Mucosa of descending colon (tissue), 3 donors: ENCODE data around the gene ZMAT5. TPM values are rescaled to one million over a fixed set of nuclear protein-coding genes. Genes with fewer than 3 reads are reported as not detected.

Experiments
- ATAC-seq: fragments of 200-7000 bp; cut with Tn5 transposase; one replicate; pipeline ENCODE4 v1.9.1; 2020; ENCODE audit warnings: mild to moderate bottlenecking, moderate library complexity
- DNase-seq, 3 donors: peaks; one replicate each; pipeline ENCODE4 v3.0.0-alpha.2; 2020
- H3K36me3 ChIP-seq: fragments of 200-600 bp; one replicate; pipeline ENCODE4 v1.8.0; 2021; ENCODE audit warnings: low read depth, mild to moderate bottlenecking
- H3K4me1 ChIP-seq: fragments of 200-600 bp; one replicate; pipeline ENCODE4 v1.8.0; 2021; ENCODE audit warnings: low read depth, mild to moderate bottlenecking
- H3K4me3 ChIP-seq: fragments of 200-600 bp; one replicate; pipeline ENCODE4 v1.8.0; 2021; ENCODE audit warnings: mild to moderate bottlenecking
- H3K9me3 ChIP-seq: fragments of 200-600 bp; one replicate; pipeline ENCODE4 v1.8.0; 2021; ENCODE audit warnings: mild to moderate bottlenecking
- CTCF ChIP-seq: fragments of 200-600 bp; IDR thresholded peaks from one replicate; pipeline ENCODE4 v1.8.0; 2022; ENCODE audit warnings: antibody characterized with exemption, mild to moderate bottlenecking
- intact Hi-C, 2 donors: fragments of 100-400 bp; cut with DNase I in 1 of 2; cut with micrococcal nuclease in 1 of 2; formaldehyde crosslinking; loops; one replicate each; pipeline versions ENCODE4 v1.11.0 to v1.11.1; 2022; cut with DNase I, micrococcal nuclease
- total RNA-seq, 3 donors: library from RNA; stranded (reverse); fragmentation: NEBNext Ultra II Directional in 2 of 3; extraction: Animal tissue kit (Norgen Biotek cat#: 25700) in 2 of 3; gene quantifications; one replicate each; pipeline versions ENCODE4 v1.2.1 to v1.2.4, GENCODE V29; 2021 to 2023
- donor health status: DM: no; HTN: no; CAD: no; lungs with moderate emphysema.
- donor health status: DM: no; HTN: no; CAD: no.
- donor health status: DM: no; HTN: yes; CAD: no.

Gene ZMAT5
- total RNA-seq, 3 donors from 2014 or later = 12.3 to 19.5 (median 16.1) TPM

GRCh38 chr22:29726106-29726505 is 40.7 kb downstream of the ZMAT5 start:
- no peak for DNase-seq
- Histone ChIP-seq H3K4me3 (no peak overlapping the region), H3K4me1 (no peaks in the 10 kb centered on the region), H3K36me3 (no peaks in the 10 kb centered on the region), H3K9me3 (no peaks in the 10 kb centered on the region)
- ATAC-seq = no peak
- no peak for TF ChIP-seq CTCF
- intact Hi-C loops = no loop called here

GRCh38 chr22:29724843-29725242 is 42.0 kb downstream of the ZMAT5 start:
- Histone ChIP-seq H3K4me1 (peaks cover 2% of the 10 kb centered on the region), H3K36me3 (no peaks in the 10 kb centered on the region), H3K4me3 (no peak overlapping the region), H3K9me3 (no peaks in the 10 kb centered on the region)
- no peak for ATAC-seq
- no peak for DNase-seq
- no peak for TF ChIP-seq CTCF
- intact Hi-C loops = no loop called here

- no peak overlapping the region for H3K4me3 ChIP-seq
- TF ChIP-seq CTCF = no peak
- DNase-seq = no peak
- no peaks in the 10 kb centered on the region for H3K9me3 ChIP-seq
- peaks cover 2% of the 10 kb centered on the region for H3K4me1 ChIP-seq
- intact Hi-C loops = no loop called here
- H3K36me3 ChIP-seq = no peaks in the 10 kb centered on the region
- no peak for ATAC-seq
Observed at GRCh38 chr22:29723766-29724165, 43.0 kb downstream of the ZMAT5 start.

- ATAC-seq (no peak), DNase-seq (no peak)
- Histone ChIP-seq H3K4me3 (no peak overlapping the region), H3K36me3 (no peaks in the 10 kb centered on the region), H3K4me1 (peaks cover 2% of the 10 kb centered on the region), H3K9me3 (no peaks in the 10 kb centered on the region)
- TF ChIP-seq CTCF = no peak
- intact Hi-C loops = no loop called here
Observed at GRCh38 chr22:29722587-29722986, 44.2 kb downstream of the ZMAT5 start.

- ATAC-seq (no peak), DNase-seq (no peak)
- intact Hi-C loops = no loop called here
- H3K9me3 ChIP-seq = no peaks in the 10 kb centered on the region
- peaks cover 2% of the 10 kb centered on the region for H3K4me1 ChIP-seq
- no peak for TF ChIP-seq CTCF
- no peak overlapping the region for H3K4me3 ChIP-seq
- H3K36me3 ChIP-seq = no peaks in the 10 kb centered on the region
Observed at GRCh38 chr22:29722151-29722550, 44.7 kb downstream of the ZMAT5 start.

- ATAC-seq (no peak), DNase-seq (no peak)
- H3K4me1 ChIP-seq = peaks cover 2% of the 10 kb centered on the region
- intact Hi-C loops = no loop called here
- no peak for TF ChIP-seq CTCF
- H3K4me3 ChIP-seq = no peak overlapping the region
- no peaks in the 10 kb centered on the region for H3K9me3 ChIP-seq
- no peaks in the 10 kb centered on the region for H3K36me3 ChIP-seq
Observed at GRCh38 chr22:29720811-29721323, 45.9 kb downstream of the ZMAT5 start.
